GM12878 (cell line): ENCODE measurements around the gene PRCP.

Source experiments
- CBX5 ChIP-seq: sonication (generic); IDR thresholded peaks from 2 replicates; pipeline ENCODE4 v1.6.1; 2016; ENCODE audit warnings: low read depth, moderate library complexity, mild to moderate bottlenecking, inconsistent platforms
- CREB1 ChIP-seq: IDR thresholded peaks from 2 replicates; pipeline ENCODE4 v1.6.1; 2012; ENCODE audit warnings: low read depth, mild to moderate bottlenecking, inconsistent platforms
- CTCF ChIP-seq, 3 experiments: IDR thresholded peaks in 2 of 3; conservative IDR thresholded peaks in 1 of 3; 2 replicates each; pipeline ENCODE4 v1.5.1; 2011; ENCODE audit warnings: low read depth in 3 of 3, low read length in 3 of 3, mild to moderate bottlenecking in 3 of 3, control low read depth in 2 of 3, moderate library complexity in 2 of 3, inconsistent platforms in 1 of 3, mixed read lengths in 1 of 3; ENCODE audit not compliant: control insufficient read depth in 2 of 3, insufficient read depth in 1 of 3; ENCODE audit errors: extremely low read depth in 1 of 3
- E4F1 ChIP-seq: fragments of 450-650 bp; IDR thresholded peaks from 2 replicates; pipeline ENCODE4 v1.6.1; 2018; ENCODE audit warnings: borderline replicate concordance, mild to moderate bottlenecking; ENCODE audit not compliant: partially characterized antibody
- TAF1 ChIP-seq: IDR thresholded peaks from 2 replicates; pipeline ENCODE4 v1.6.1; 2011; ENCODE audit warnings: mild to moderate bottlenecking, low read depth, low read length, borderline replicate concordance
- ZNF274 ChIP-seq: IDR thresholded peaks from one replicate; pipeline ENCODE4 v1.8.0; 2011; ENCODE audit not compliant: insufficient read length, insufficient read depth

GRCh38 chr11:82908311-82908710 is 8.1 kb upstream of the PRCP start:
- TF ChIP-seq E4F1: no peak
- TF ChIP-seq TAF1: no peak
- no peak for TF ChIP-seq CBX5
- TF ChIP-seq ZNF274: no peak
- TF ChIP-seq CTCF (IDR thresholded peaks at IDR 0.05 in 2 of 3, conservative IDR thresholded peaks at IDR 0.05 in 1 of 3; ENCODE audit: control insufficient read depth in 2 of 3, extremely low read depth in 1 of 3, insufficient read depth in 1 of 3, low read depth in 3 of 3, low read length in 3 of 3): no peak
- TF ChIP-seq CREB1: no peak
